ENCODE results near the gene KIF22. TPM values are rescaled to one million over a fixed set of nuclear protein-coding genes. Genes with fewer than 3 reads are reported as not detected.

KIF22 gene
- total and polyA plus RNA-seq, 9 of the 15 experiments (the other 6 are each of a cell fraction or from before 2014, with no cell fraction given) = 8.7 to 232 (median 131) TPM

GRCh38 chr16:29791845-29792807 is 1.6 kb downstream of the KIF22 start (continued):
- TF ChIP-seq E2F5 (CRISPR knock-in tag; IDR thresholded peaks at IDR 0.05) = no peak
- TF ChIP-seq, protein P1, sequence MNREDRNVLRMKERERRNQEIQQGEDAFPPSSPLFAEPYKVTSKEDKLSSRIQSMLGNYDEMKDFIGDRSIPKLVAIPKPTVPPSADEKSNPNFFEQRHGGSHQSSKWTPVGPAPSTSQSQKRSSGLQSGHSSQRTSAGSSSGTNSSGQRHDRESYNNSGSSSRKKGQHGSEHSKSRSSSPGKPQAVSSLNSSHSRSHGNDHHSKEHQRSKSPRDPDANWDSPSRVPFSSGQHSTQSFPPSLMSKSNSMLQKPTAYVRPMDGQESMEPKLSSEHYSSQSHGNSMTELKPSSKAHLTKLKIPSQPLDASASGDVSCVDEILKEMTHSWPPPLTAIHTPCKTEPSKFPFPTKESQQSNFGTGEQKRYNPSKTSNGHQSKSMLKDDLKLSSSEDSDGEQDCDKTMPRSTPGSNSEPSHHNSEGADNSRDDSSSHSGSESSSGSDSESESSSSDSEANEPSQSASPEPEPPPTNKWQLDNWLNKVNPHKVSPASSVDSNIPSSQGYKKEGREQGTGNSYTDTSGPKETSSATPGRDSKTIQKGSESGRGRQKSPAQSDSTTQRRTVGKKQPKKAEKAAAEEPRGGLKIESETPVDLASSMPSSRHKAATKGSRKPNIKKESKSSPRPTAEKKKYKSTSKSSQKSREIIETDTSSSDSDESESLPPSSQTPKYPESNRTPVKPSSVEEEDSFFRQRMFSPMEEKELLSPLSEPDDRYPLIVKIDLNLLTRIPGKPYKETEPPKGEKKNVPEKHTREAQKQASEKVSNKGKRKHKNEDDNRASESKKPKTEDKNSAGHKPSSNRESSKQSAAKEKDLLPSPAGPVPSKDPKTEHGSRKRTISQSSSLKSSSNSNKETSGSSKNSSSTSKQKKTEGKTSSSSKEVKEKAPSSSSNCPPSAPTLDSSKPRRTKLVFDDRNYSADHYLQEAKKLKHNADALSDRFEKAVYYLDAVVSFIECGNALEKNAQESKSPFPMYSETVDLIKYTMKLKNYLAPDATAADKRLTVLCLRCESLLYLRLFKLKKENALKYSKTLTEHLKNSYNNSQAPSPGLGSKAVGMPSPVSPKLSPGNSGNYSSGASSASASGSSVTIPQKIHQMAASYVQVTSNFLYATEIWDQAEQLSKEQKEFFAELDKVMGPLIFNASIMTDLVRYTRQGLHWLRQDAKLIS (CRISPR knock-in tag; IDR thresholded peaks at IDR 0.05) = no peak
- no peak for TF ChIP-seq ZNF830 (CRISPR knock-in tag; IDR thresholded peaks at IDR 0.05)
- no peak for TF ChIP-seq FOXM1 (IDR thresholded peaks at IDR 0.05; ENCODE audit: low read depth)
- no peak for TF ChIP-seq FOXM1 (CRISPR knock-in tag; IDR thresholded peaks at IDR 0.05; ENCODE audit: low read depth)
- TF ChIP-seq ZNF668 (CRISPR knock-in tag; IDR thresholded peaks at IDR 0.05) = no peak
- TF ChIP-seq SREBF1 (IDR thresholded peaks at IDR 0.05; ENCODE audit: borderline replicate concordance, low read depth, low read length) = no peak
- TF ChIP-seq ZNF165 (CRISPR knock-in tag; IDR thresholded peaks at IDR 0.05; ENCODE audit: borderline replicate concordance) = no peak
- no peak for TF ChIP-seq SREBF2 (CRISPR knock-in tag; IDR thresholded peaks at IDR 0.05)
- TF ChIP-seq DNMT1 (IDR thresholded peaks at IDR 0.05) = no peak
- TF ChIP-seq CHAMP1 (IDR thresholded peaks at IDR 0.05) = no peak
- peak; percentile 53 for TF ChIP-seq CBFA2T3 (IDR thresholded peaks at IDR 0.05)
- no peak for TF ChIP-seq SMARCB1 (IDR thresholded peaks at IDR 0.05; ENCODE audit: insufficient read length, low read depth)
- TF ChIP-seq GABPA (tag; conservative IDR thresholded peaks at IDR 0.05; ENCODE audit: low read depth) = no peak
- no peak for TF ChIP-seq RNF219 (CRISPR knock-in tag; IDR thresholded peaks at IDR 0.05)
- TF ChIP-seq SMAD1 (IDR thresholded peaks at IDR 0.05; ENCODE audit: low read depth, low read length, partially characterized antibody) = no peak
- TF ChIP-seq C11orf30 (IDR thresholded peaks at IDR 0.05; ENCODE audit: low read depth) = no peak
- TF ChIP-seq ZNF766 (CRISPR knock-in tag; conservative IDR thresholded peaks at IDR 0.05) = no peak
- no peak for TF ChIP-seq CHCHD3 (CRISPR knock-in tag; IDR thresholded peaks at IDR 0.05)

Measured in K562 (cell line).